Stimulated activated CD4-positive, alpha-beta T cell treated with anti-CD3 and anti-CD28 coated beads, Interleukin-12 subunit alpha, Interleukin-12 subunit beta, amount 100 ng/mL, for 4 hours (primary cell): ENCODE results near the gene GIMAP6.
"Not testable (repeated sequence)": the region's sequence is repeated elsewhere in the genome, so short reads cannot be mapped to it uniquely, and the experiment has no call there.

ENCODE experiments used
- DNase-seq: peaks from one replicate; pipeline ENCODE4 v3.0.0-alpha.2; 2020

The GIMAP6 gene

GRCh38 chr7:150580638-150581394 lies 51.4 kb downstream of the GIMAP6 start:
- DNase-seq: no peak

GRCh38 chr7:150579979-150580637 lies 52.1 kb downstream of the GIMAP6 start:
- DNase-seq: not testable (repeated sequence)
